Epidermal melanocyte (primary cell): Measurements from ENCODE around the gene SIK2.

Source experiments
- DNase-seq: peaks from one replicate; pipeline ENCODE4 v3.0.0; 2011; ENCODE audit warnings: low spot score; ENCODE audit not compliant: insufficient read length

Gene SIK2

GRCh38 chr11:111601979-111602864 is at the start of gene SIK2:
Gene SIK2 (plus strand): TSS chr11:111602449. CDS start chr11:111602564, 115 bp downstream.
- DNase-seq, result peak; percentile 67

- no peak for DNase-seq
These were observed 47.7 kb upstream of the SIK2 start for GRCh38 chr11:111554532-111554931.

GRCh38 chr11:111555255-111555654 is 47.0 kb upstream of the SIK2 start:
- no peak for DNase-seq

GRCh38 chr11:111557425-111558111 is 44.7 kb upstream of the SIK2 start:
- DNase-seq, result peak; percentile 32

GRCh38 chr11:111559800-111560464 is 42.3 kb upstream of the SIK2 start:
- no peak for DNase-seq

- DNase-seq, result no peak
These were observed 41.4 kb upstream of the SIK2 start for GRCh38 chr11:111560800-111561199.

GRCh38 chr11:111561306-111561705 is 40.9 kb upstream of the SIK2 start:
- no peak for DNase-seq

- no peak for DNase-seq
These were observed 40.4 kb upstream of the SIK2 start for GRCh38 chr11:111561791-111562325.

GRCh38 chr11:111562692-111563389 is 39.4 kb upstream of the SIK2 start:
- no peak for DNase-seq

- DNase-seq, result peak; percentile 66
These were observed 37.0 kb upstream of the SIK2 start for GRCh38 chr11:111565114-111565720.

- DNase-seq, result no peak
These were observed 35.9 kb upstream of the SIK2 start for GRCh38 chr11:111566324-111566723.

GRCh38 chr11:111569476-111569875 is 32.8 kb upstream of the SIK2 start:
- no peak for DNase-seq

- DNase-seq, result no peak
These were observed 31.5 kb upstream of the SIK2 start for GRCh38 chr11:111570796-111571195.

GRCh38 chr11:111571829-111572501 is 30.3 kb upstream of the SIK2 start:
- no peak for DNase-seq

GRCh38 chr11:111572581-111572980 is 29.7 kb upstream of the SIK2 start:
- no peak for DNase-seq

GRCh38 chr11:111573821-111574249 is 28.4 kb upstream of the SIK2 start:
- no peak for DNase-seq

GRCh38 chr11:111574373-111575225 is 27.6 kb upstream of the SIK2 start:
- DNase-seq, result no peak

GRCh38 chr11:111575740-111576139 is 26.5 kb upstream of the SIK2 start:
- DNase-seq, result no peak

GRCh38 chr11:111577821-111578220 is 24.4 kb upstream of the SIK2 start:
- no peak for DNase-seq
